A549 (cell line): ENCODE data around the gene PRUNE2. TPM values are rescaled to one million over a fixed set of nuclear protein-coding genes. Genes with fewer than 3 reads are reported as not detected.

Source experiments
- ATAC-seq, 2 experiments: fragments of 200-7000 bp in 1 of 2; fragments of >200 bp in 1 of 2; cut with Nextera tagmentation in 1 of 2; cut with Tn5 transposase in 1 of 2; 3 replicates each; pipeline versions ENCODE4 v1.8.0 to v1.9.1; 2018 to 2020; ENCODE audit warnings: mild to moderate bottlenecking in 1 of 2, moderate library complexity in 1 of 2
- CTCF ChIA-PET: fragments of 300-600 bp; sonication (Branson Sonifier 250); formaldehyde crosslinking; extraction: SDS; loops from one replicate; lab custom pipeline; 2021; ENCODE audit warnings: antibody characterized with exemption, inconsistent platforms; lab: Yijun Ruan, JAX
- POLR2A ChIA-PET: fragments of 350-600 bp; formaldehyde crosslinking; extraction: SDS; loops from one replicate; lab custom pipeline; 2021; ENCODE audit warnings: antibody characterized with exemption, inconsistent platforms; lab: Yijun Ruan, JAX
- DNase-seq, 2 experiments: peaks; one replicate each; pipeline versions ENCODE4 v3.0.0 to v3.0.0-alpha.2; 2011 to 2016; ENCODE audit warnings: low read depth in 1 of 2, low spot score in 1 of 2
- FAIRE-seq: peaks from 2 replicates; lab custom pipeline; 2011; peaks lifted over from hg19 to GRCh38; lab: Jason Lieb, UNC
- H3K27ac ChIP-seq, 2 experiments: fragments of >200 bp; sonication (Bioruptor Twin); formaldehyde crosslinking; 3 replicates each; pipeline ENCODE4 v1.5.1; 2016 to 2017
- H3K4me1 ChIP-seq: fragments of >200 bp; sonication (Bioruptor Twin); formaldehyde crosslinking; 3 replicates; pipeline ENCODE4 v1.6.1; 2016
- H3K4me2 ChIP-seq: fragments of >200 bp; sonication (Bioruptor Twin); formaldehyde crosslinking; 3 replicates; pipeline ENCODE4 v1.6.1; 2016
- H3K4me3 ChIP-seq: fragments of >200 bp; sonication (Bioruptor Twin); formaldehyde crosslinking; 3 replicates; pipeline ENCODE4 v1.5.1; 2016
- H3K9me3 ChIP-seq: fragments of >200 bp; sonication (Bioruptor Twin); formaldehyde crosslinking; 3 replicates; pipeline ENCODE4 v1.6.1; 2016
- ATOH8 ChIP-seq: fragments of 250-450 bp; sonication (Bioruptor Pico); IDR thresholded peaks from 2 replicates; pipeline ENCODE4 v1.5.0; 2020; ENCODE audit warnings: low read depth, mild to moderate bottlenecking, moderate library complexity
- BCL3 ChIP-seq: fragments of >200 bp; sonication (Bioruptor Twin); formaldehyde crosslinking; IDR thresholded peaks from 3 replicates; pipeline ENCODE4 v1.6.1; 2016
- CBX8 ChIP-seq: fragments of 200-600 bp; sonication (generic); IDR thresholded peaks from 2 replicates; pipeline ENCODE4 v1.6.1; 2016
- CEBPB ChIP-seq, 2 experiments: fragments of >200 bp in 1 of 2; sonication (Bioruptor Twin) in 1 of 2; formaldehyde crosslinking in 1 of 2; IDR thresholded peaks; 2 replicates each; pipeline ENCODE4 v1.6.1; 2012 to 2016
- E2F6 ChIP-seq: IDR thresholded peaks from 2 replicates; pipeline ENCODE4 v1.6.1; 2012; ENCODE audit warnings: low read depth, borderline replicate concordance
- ELK1 ChIP-seq: fragments of 150-350 bp; IDR thresholded peaks from 2 replicates; pipeline ENCODE4 v1.6.1; 2014; ENCODE audit warnings: low read depth, mild to moderate bottlenecking, low read length
- FOSL2 ChIP-seq, 2 experiments: fragments of 450-650 bp in 1 of 2; fragments of >200 bp in 1 of 2; sonication (Bioruptor Twin) in 1 of 2; formaldehyde crosslinking; IDR thresholded peaks; 2 replicates each; pipeline versions ENCODE4 v1.5.0 to v1.6.1; 2016 to 2020; ENCODE audit warnings: mild to moderate bottlenecking in 1 of 2, moderate library complexity in 1 of 2
- GATA3 ChIP-seq: IDR thresholded peaks from 2 replicates; pipeline ENCODE4 v1.6.1; 2012; ENCODE audit warnings: borderline replicate concordance
- HMGXB4 ChIP-seq: fragments of 250-450 bp; sonication (Bioruptor Pico); IDR thresholded peaks from 2 replicates; pipeline ENCODE4 v1.5.0; 2021; ENCODE audit warnings: mild to moderate bottlenecking, moderate library complexity, borderline replicate concordance
- HOXB13 ChIP-seq: fragments of 250-450 bp; sonication (Bioruptor Pico); IDR thresholded peaks from 2 replicates; pipeline ENCODE4 v1.5.0; 2020; ENCODE audit warnings: low read depth, mild to moderate bottlenecking, moderate library complexity
- HOXB5 ChIP-seq: fragments of 250-450 bp; sonication (Bioruptor Pico); IDR thresholded peaks from 2 replicates; pipeline ENCODE4 v1.5.0; 2020; ENCODE audit warnings: mild to moderate bottlenecking, moderate library complexity
- JUN ChIP-seq, 2 experiments: fragments of >200 bp; sonication (Bioruptor Twin); formaldehyde crosslinking; IDR thresholded peaks; 2 replicates in 1 of 2; 3 replicates in 1 of 2; pipeline ENCODE4 v1.6.1; 2016 to 2017
- KDM1A ChIP-seq: fragments of 200-600 bp; sonication (generic); IDR thresholded peaks from 2 replicates; pipeline ENCODE4 v1.6.1; 2016; ENCODE audit warnings: low read depth, mild to moderate bottlenecking
- MAFK ChIP-seq: fragments of 450-650 bp; IDR thresholded peaks from 2 replicates; pipeline ENCODE4 v1.6.1; 2014; ENCODE audit not compliant: partially characterized antibody
- MAX ChIP-seq: IDR thresholded peaks from 2 replicates; pipeline ENCODE4 v1.6.1; 2012
- MAZ ChIP-seq: fragments of 150-350 bp; IDR thresholded peaks from 2 replicates; pipeline ENCODE4 v1.6.1; 2014; ENCODE audit warnings: antibody characterized with exemption, low read depth, low read length, borderline replicate concordance
- MYC ChIP-seq: IDR thresholded peaks from 2 replicates; pipeline ENCODE4 v1.6.1; 2012; ENCODE audit warnings: mild to moderate bottlenecking, inconsistent platforms, low read length, improper control_type of control experiment, borderline replicate concordance
- POLR2A ChIP-seq: IDR thresholded peaks from 2 replicates; pipeline ENCODE4 v1.6.1; 2012; ENCODE audit warnings: mild to moderate bottlenecking, low read length
- RARB ChIP-seq: fragments of 250-450 bp; sonication (Bioruptor Pico); IDR thresholded peaks from 2 replicates; pipeline ENCODE4 v1.8.0; 2021; ENCODE audit warnings: mild to moderate bottlenecking, moderate library complexity
- REST ChIP-seq: fragments of 200-600 bp; sonication (generic); IDR thresholded peaks from 2 replicates; pipeline ENCODE4 v1.6.1; 2016; ENCODE audit warnings: antibody characterized with exemption, mild to moderate bottlenecking, moderate library complexity
- RFX5 ChIP-seq: fragments of 450-650 bp; IDR thresholded peaks from 2 replicates; pipeline ENCODE4 v1.7.1; 2014; ENCODE audit warnings: antibody characterized with exemption, mild to moderate bottlenecking, moderate library complexity
- TFCP2L1 ChIP-seq: fragments of 250-450 bp; sonication (Bioruptor Pico); IDR thresholded peaks from 2 replicates; pipeline ENCODE4 v1.5.0; 2021; ENCODE audit warnings: mild to moderate bottlenecking
- TP53 ChIP-seq: fragments of 250-450 bp; sonication (Bioruptor Pico); IDR thresholded peaks from 2 replicates; pipeline ENCODE4 v1.5.0; 2021; ENCODE audit warnings: mild to moderate bottlenecking, moderate library complexity
- WGBS: methylation state at CpG from one replicate; pipeline ENCODE4 v1.1.6; 2017; ENCODE audit errors: missing lambda C conversion rate; 5-methylcytosine and 5-hydroxymethylcytosine counted together
- polyA plus RNA-seq, 4 experiments: library from polyadenylated mRNA; depleted of rRNA in 3 of 4; stranded (reverse); fragments of >200 nt; fragmentation: RNase III in 1 of 4; extraction: RNeasy Plus Mini Kit Qiagen cat#74134 plus additional on column Dnase treatment in 1 of 4; gene quantifications; 2 replicates in 3 of 4; 3 replicates in 1 of 4; pipeline ENCODE4 v1.2.3, GENCODE V29; 2011 to 2017

PRUNE2 gene
- polyA plus RNA-seq, 2 of the 4 experiments (the other 2 are of a cell fraction) = 0.04 TPM; not detected in 1

GRCh38 chr9:76583256-76583655 lies 322.7 kb downstream of the PRUNE2 start (continued):
- no peak for TF ChIP-seq HMGXB4
- no peak for TF ChIP-seq MAZ
- TF ChIP-seq MAX = no peak

- ATAC-seq (no peak), FAIRE-seq (no peak), DNase-seq (no peak)
- 51% methylated on average over 2 of the region's 2 CpGs for WGBS
- no peak overlapping the region for H3K4me2 ChIP-seq
- H3K27ac ChIP-seq = no peak overlapping the region
- no peak overlapping the region for H3K4me3 ChIP-seq
- CTCF ChIA-PET = no interaction called here
- POLR2A ChIA-PET = no interaction called here
- H3K9me3 ChIP-seq = no peaks in the 10 kb centered on the region
- no peaks in the 10 kb centered on the region for H3K4me1 ChIP-seq
- TF ChIP-seq HOXB13 (CRISPR knock-in tag) = no peak
- TF ChIP-seq CEBPB (IDR thresholded peaks at IDR 0.05) = no peak
- TF ChIP-seq RFX5 = no peak
- no peak for TF ChIP-seq JUN (IDR thresholded peaks at IDR 0.05)
- TF ChIP-seq, all 56 proteins: peak for 0
Measured at GRCh38 chr9:76581731-76582130, 324.2 kb downstream of the PRUNE2 start.

GRCh38 chr9:76580820-76581219 lies 325.1 kb downstream of the PRUNE2 start:
- H3K9me3 ChIP-seq = no peaks in the 10 kb centered on the region
- no peak for FAIRE-seq
- H3K27ac ChIP-seq = no peak overlapping the region
- POLR2A ChIA-PET = no interaction called here
- CTCF ChIA-PET = interaction anchor here (0.5 kb wide), 1 partner anchor 35 kb away, joined by 4 read pairs; no protein-coding TSS in a partner anchor
- WGBS = 50% methylated on average over 3 of the region's 3 CpGs
- no peak overlapping the region for H3K4me2 ChIP-seq
- H3K4me3 ChIP-seq = no peak overlapping the region
- ATAC-seq = no peak
- TF ChIP-seq HOXB5 (CRISPR knock-in tag) (no peak), MAFK (no peak), MYC (no peak), TP53 (CRISPR knock-in tag) (no peak), ELK1 (no peak), E2F6 (no peak), RFX5 (no peak), BCL3 (no peak), ATOH8 (no peak)
- H3K4me1 ChIP-seq = no peaks in the 10 kb centered on the region
- DNase-seq = no peak

GRCh38 chr9:76580188-76580587 lies 325.7 kb downstream of the PRUNE2 start:
- WGBS = 25% methylated on average over 8 of the region's 8 CpGs
- no peak for FAIRE-seq
- H3K27ac ChIP-seq = no peak overlapping the region
- no peak overlapping the region for H3K4me2 ChIP-seq
- H3K9me3 ChIP-seq = no peaks in the 10 kb centered on the region
- ATAC-seq = no peak
- H3K4me3 ChIP-seq = no peak overlapping the region
- CTCF ChIA-PET = interaction anchor here (0.5 kb wide), 1 partner anchor 34 kb away, joined by 4 read pairs; no protein-coding TSS in a partner anchor
- no peaks in the 10 kb centered on the region for H3K4me1 ChIP-seq
- POLR2A ChIA-PET = no interaction called here
- DNase-seq = no peak
- TF ChIP-seq RFX5 (no peak), JUN (IDR thresholded peaks at IDR 0.05) (no peak), RARB (no peak), FOSL2 (IDR thresholded peaks at IDR 0.05) (no peak), FOSL2 (CRISPR knock-in tag; IDR thresholded peaks at IDR 0.05) (no peak), POLR2A (no peak), REST (no peak), GATA3 (no peak), CBX8 (no peak), KDM1A (no peak), TFCP2L1 (CRISPR knock-in tag) (no peak), MYC (no peak)
